Retinal pigment epithelial cell (primary cell): Measurements from ENCODE around the gene DNAJC4.

Experiments used
- DNase-seq: peaks from one replicate; pipeline ENCODE4 v3.0.0-alpha.2; 2010; ENCODE audit warnings: low read depth
- H3K4me3 ChIP-seq: 2 replicates; pipeline ENCODE4 v1.5.1; 2011; ENCODE audit warnings: mild to moderate bottlenecking, low read length, control low read depth, moderate library complexity
- CTCF ChIP-seq: conservative IDR thresholded peaks from 2 replicates; pipeline ENCODE4 v1.5.1; 2011; ENCODE audit warnings: low read depth, low read length, control low read depth, inconsistent platforms

The DNAJC4 gene

GRCh38 chr11:64246871-64247728 lies 16.8 kb downstream of the DNAJC4 start, which contains the start of gene PPP1R14B:
PPP1R14B (minus strand) TSS chr11:64246943; CDS start chr11:64246673, 270 bp downstream.
- H3K4me3 ChIP-seq, result peak within 1 kb of the TSS; percentile 90
- peak; percentile 46 for DNase-seq
- no peak for TF ChIP-seq CTCF

DNA sequence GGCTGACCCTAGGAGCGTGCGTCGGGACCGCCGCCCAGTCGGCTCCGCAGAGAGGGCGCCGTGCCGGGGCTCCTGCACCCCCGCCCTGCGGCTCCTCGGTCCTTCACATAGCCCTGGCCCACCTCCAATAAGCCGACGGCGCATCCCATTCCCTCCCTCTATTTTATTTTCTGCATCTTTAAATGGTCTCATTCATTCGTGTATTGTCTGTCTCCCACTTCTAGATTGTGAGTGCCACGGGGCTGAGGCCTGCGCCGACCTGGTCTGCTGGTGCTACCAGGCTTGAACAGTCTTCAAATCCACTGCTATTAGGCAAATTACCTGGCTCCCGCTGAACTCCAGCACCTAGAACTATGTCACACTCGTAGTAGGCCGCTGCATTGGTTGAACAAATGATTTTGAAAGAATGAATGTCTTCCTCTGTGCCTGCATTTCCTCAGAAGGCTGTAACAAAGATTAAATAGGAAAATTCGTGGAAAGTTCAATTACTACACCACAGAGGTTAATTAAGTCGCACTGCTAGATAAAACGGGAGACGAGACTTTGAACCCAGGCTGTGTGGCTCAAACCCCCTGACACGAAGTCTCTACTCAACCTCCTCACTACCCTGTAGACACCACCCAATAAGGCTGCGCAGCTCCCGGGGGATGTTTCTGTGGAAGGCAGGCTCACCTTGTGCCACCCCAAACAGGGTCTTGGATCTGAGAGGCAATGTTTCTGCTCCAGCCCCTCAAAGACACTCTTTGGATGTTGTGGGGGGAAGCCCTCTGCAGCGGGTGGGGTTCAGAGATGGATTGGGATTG lies 17.6 kb downstream of the DNAJC4 start:
- peak overlapping the region; percentile 74 for H3K4me3 ChIP-seq
- TF ChIP-seq CTCF, result no peak
- DNase-seq, result no peak

- no peak for DNase-seq
- no peak for TF ChIP-seq CTCF
- no peak overlapping the region for H3K4me3 ChIP-seq
Observed at GRCh38 chr11:64248578-64248977, 18.2 kb downstream of the DNAJC4 start.

- no peak for TF ChIP-seq CTCF
- H3K4me3 ChIP-seq, result no peak overlapping the region
- no peak for DNase-seq
Observed at GRCh38 chr11:64249038-64249437, 18.7 kb downstream of the DNAJC4 start.

DNA sequence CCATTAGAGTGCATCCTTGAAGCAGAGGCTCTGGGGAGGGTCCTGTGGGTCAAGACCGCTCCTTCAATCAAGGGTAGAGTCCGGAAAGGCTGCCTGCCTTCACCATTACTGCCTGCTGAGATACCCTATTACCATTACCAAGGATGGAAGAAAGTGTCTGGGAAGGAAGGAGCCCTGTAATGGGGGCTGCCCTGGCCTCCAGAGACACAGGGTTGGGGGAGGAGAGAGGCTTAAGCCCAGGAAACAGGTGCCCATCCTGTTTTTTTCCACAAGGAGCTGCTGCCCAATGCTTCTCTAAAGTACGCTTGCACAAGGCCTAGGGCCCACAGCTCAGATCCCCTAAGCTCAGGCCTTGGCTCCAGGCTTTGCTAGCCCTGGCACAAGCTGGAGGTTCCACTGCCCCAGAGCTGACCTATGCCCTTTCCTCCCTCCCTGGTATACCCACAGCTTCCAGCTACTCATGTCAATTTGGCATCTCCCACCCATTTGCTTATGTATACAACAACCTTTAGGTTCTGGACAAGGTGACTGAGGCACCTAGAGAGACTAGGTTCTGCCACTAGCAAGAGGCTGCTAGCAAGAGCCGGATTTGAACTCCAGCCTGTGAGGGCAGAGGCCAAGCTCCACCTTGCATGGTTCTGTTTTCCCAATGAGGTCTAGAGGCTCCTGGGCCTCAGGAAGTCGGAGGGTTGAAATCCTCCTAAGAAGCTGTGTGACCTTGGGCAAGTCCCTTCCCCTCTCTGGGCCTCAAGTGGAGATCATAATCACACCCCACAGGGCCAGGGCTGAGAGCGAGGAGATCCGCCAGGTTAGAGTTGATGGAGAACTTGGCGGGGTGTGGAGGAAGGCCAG lies 19.4 kb downstream of the DNAJC4 start:
- DNase-seq, result no peak
- no peak overlapping the region for H3K4me3 ChIP-seq
- TF ChIP-seq CTCF, result no peak

DNA sequence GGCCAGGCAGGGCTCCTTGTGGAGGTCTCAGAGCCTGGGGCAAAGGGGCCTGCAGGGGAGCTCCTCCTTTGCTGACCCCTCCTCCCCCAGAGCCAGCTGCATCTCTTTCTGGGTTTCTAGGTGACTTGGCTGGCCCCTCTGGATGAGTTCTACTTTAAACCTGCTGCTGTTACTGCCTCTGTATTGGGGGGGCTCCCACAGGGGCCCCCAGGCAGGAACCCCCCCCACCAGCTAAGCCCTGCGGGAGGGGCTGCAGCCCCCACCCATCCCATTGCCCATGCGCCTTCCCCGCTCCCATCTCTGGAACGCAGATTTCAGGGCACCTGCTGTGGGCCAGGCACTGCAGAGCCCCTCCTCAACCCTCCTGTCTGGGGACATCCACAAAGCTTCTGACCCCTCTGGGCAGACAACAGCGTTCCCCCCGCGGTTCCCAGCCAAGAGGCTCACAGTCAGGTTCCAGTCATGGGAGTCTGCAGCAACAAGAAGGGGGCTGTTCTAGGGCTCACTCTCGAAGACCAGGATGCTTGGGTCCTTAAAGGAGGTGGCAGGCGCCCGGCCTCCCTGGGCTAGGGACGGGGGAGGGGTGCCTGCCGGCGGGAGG lies 20.2 kb downstream of the DNAJC4 start:
- H3K4me3 ChIP-seq, result peak overlapping the region; percentile 57
- no peak for DNase-seq
- TF ChIP-seq CTCF, result no peak
